Left colon (tissue), 2 donors: ENCODE measurements around the gene AIFM1. TPM values are rescaled to one million over a fixed set of nuclear protein-coding genes. Genes with fewer than 3 reads are reported as not detected.
A peak's percentile ranks its signal among the peaks of the same experiment; 100 is the strongest.

Experiments
- ATAC-seq: fragments of 200-7000 bp; cut with Tn5 transposase; one replicate; pipeline ENCODE4 v1.9.1; 2020; ENCODE audit warnings: mild to moderate bottlenecking, moderate library complexity
- DNase-seq, 2 donors: peaks; one replicate each; pipeline ENCODE4 v3.0.0-alpha.2; 2020
- intact Hi-C, 2 donors: fragments of 100-400 bp; cut with DNase I in 1 of 2; cut with micrococcal nuclease in 1 of 2; formaldehyde crosslinking; loops; one replicate each; pipeline versions ENCODE4 v1.11.2 to v1.14.0; 2022; cut with DNase I, micrococcal nuclease
- total RNA-seq, 2 donors: library from RNA; stranded (reverse); fragmentation: NEBNext Ultra II Directional; extraction: Animal tissue kit (Norgen Biotek cat#: 25700); gene quantifications; one replicate each; pipeline ENCODE4 v1.2.1, GENCODE V29; 2021
- donor health status: DM: no; HTN: no; CAD: no.
- donor health status: DM: yes; HTN: yes; CAD: no.

Gene AIFM1
- total RNA-seq, 2 donors from 2014 or later: 67.0 to 76.9 TPM

GRCh38 chrX:130105244-130105643, 60.4 kb downstream of the AIFM1 start:
- intact Hi-C loops: no loop called here
- DNase-seq (no peak), ATAC-seq (no peak)

GRCh38 chrX:130103605-130104004, 62.0 kb downstream of the AIFM1 start:
- DNase-seq: no peak
- intact Hi-C loops: no loop called here
- ATAC-seq: no peak

GRCh38 chrX:130100180-130100579, 65.5 kb downstream of the AIFM1 start:
- ATAC-seq (peak; percentile 64), DNase-seq (peak; percentile 61 to 68)
- intact Hi-C loops: no loop called here

GRCh38 chrX:130098210-130098552, 67.5 kb downstream of the AIFM1 start:
- intact Hi-C loops: no loop called here
- peak; percentile 42 for ATAC-seq
- no peak for DNase-seq

- ATAC-seq: peak; percentile 84
- DNase-seq: peak; percentile 71 to 75
- intact Hi-C loops: no loop called here
Measured at GRCh38 chrX:130097507-130098209, 68.0 kb downstream of the AIFM1 start.

GRCh38 chrX:130095249-130096030, 70.2 kb downstream of the AIFM1 start:
- ATAC-seq: peak; percentile 1
- intact Hi-C loops: no loop called here
- no peak for DNase-seq

- ATAC-seq: no peak
- no peak for DNase-seq
- intact Hi-C loops: no loop called here
Measured at GRCh38 chrX:130094696-130095095, 70.9 kb downstream of the AIFM1 start.

GRCh38 chrX:130093271-130093670, 72.4 kb downstream of the AIFM1 start:
- DNase-seq (no peak), ATAC-seq (peak; percentile 28)
- intact Hi-C loops: no loop called here

- intact Hi-C loops: no loop called here
- peak; percentile 74 to 85 for DNase-seq
- ATAC-seq: peak; percentile 82
Measured at GRCh38 chrX:130091980-130092522, 73.6 kb downstream of the AIFM1 start.

GRCh38 chrX:130090364-130090763, 75.3 kb downstream of the AIFM1 start:
- intact Hi-C loops: no loop called here
- ATAC-seq (no peak), DNase-seq (no peak)

GRCh38 chrX:130086447-130087206, 79.0 kb downstream of the AIFM1 start:
- intact Hi-C loops: loop anchor here in 1 of 2 donors (10.0 kb wide), 1 partner anchor 98 kb away; no protein-coding TSS in a partner anchor
- DNase-seq (peak in 1 of 2 donors; percentile 42), ATAC-seq (peak; percentile 23)

- intact Hi-C loops: loop anchor here in 1 of 2 donors (10.0 kb wide), 1 partner anchor 99 kb away; no protein-coding TSS in a partner anchor
- DNase-seq (no peak), ATAC-seq (no peak)
Measured at GRCh38 chrX:130085551-130086446, 79.8 kb downstream of the AIFM1 start.

- intact Hi-C loops: loop anchor here in 1 of 2 donors (10.0 kb wide), 1 partner anchor 100 kb away; no protein-coding TSS in a partner anchor
- DNase-seq: no peak
- no peak for ATAC-seq
Measured at GRCh38 chrX:130084631-130085237, 80.9 kb downstream of the AIFM1 start.

- DNase-seq (no peak), ATAC-seq (no peak)
- intact Hi-C loops: loop anchor here in 1 of 2 donors (10.0 kb wide), 1 partner anchor 101 kb away; no protein-coding TSS in a partner anchor
Measured at GRCh38 chrX:130083656-130084382, 81.8 kb downstream of the AIFM1 start.

- DNase-seq (no peak), ATAC-seq (no peak)
- intact Hi-C loops: loop anchor here in 1 of 2 donors (10.0 kb wide), 1 partner anchor 102 kb away; no protein-coding TSS in a partner anchor
Measured at GRCh38 chrX:130083107-130083490, 82.5 kb downstream of the AIFM1 start.

GRCh38 chrX:130082244-130083106, 83.2 kb downstream of the AIFM1 start:
- ATAC-seq (peak; percentile 18), DNase-seq (peak in 1 of 2 donors; percentile 41)
- intact Hi-C loops: loop anchor here in 1 of 2 donors (10.0 kb wide), 1 partner anchor 102 kb away; no protein-coding TSS in a partner anchor
